Measurements from ENCODE around the gene KLF7. TPM values are rescaled to one million over a fixed set of nuclear protein-coding genes. Genes with fewer than 3 reads are reported as not detected.

KLF7 gene
- total RNA-seq = 22.2 and 25.6 TPM in 2 replicates

GRCh38 chr2:207165121-207166038 is at the start of gene KLF7:
Gene KLF7, minus strand, starts transcription at chr2:207165948. Its CDS starts 380 bp downstream, at chr2:207165568.

Other genes starting within 250 kb of the KLF7 start
- gene CPO, start 226.4 kb downstream of the KLF7 start, total RNA-seq = not detected in 2 replicates